HepG2 (cell line): Measurements from ENCODE around the gene PGAP3. TPM values are rescaled to one million over a fixed set of nuclear protein-coding genes. Genes with fewer than 3 reads are reported as not detected.

ENCODE experiments used
- DR1 ChIP-seq: sonication (generic); formaldehyde crosslinking; IDR thresholded peaks from 2 replicates; pipeline ENCODE4 v1.8.0; 2021; ENCODE audit warnings: mild to moderate bottlenecking, missing genetic modification reagents, inconsistent platforms
- GATAD2A ChIP-seq: IDR thresholded peaks from 2 replicates; pipeline ENCODE4 v1.6.1; 2016
- ISL2 ChIP-seq: sonication (generic); formaldehyde crosslinking; IDR thresholded peaks from 2 replicates; pipeline ENCODE4 v1.5.0; 2020; ENCODE audit warnings: missing genetic modification reagents
- LCORL ChIP-seq, 2 experiments: fragments of 450-650 bp in 1 of 2; sonication (generic) in 1 of 2; formaldehyde crosslinking in 1 of 2; IDR thresholded peaks; 2 replicates each; pipeline versions ENCODE4 v1.5.0 to v1.6.1; 2017 to 2020; ENCODE audit warnings: antibody characterized with exemption in 1 of 2, missing genetic modification reagents in 1 of 2
- MBNL3 ChIP-seq: fragments of 250-450 bp; sonication (Bioruptor Pico); conservative IDR thresholded peaks from 2 replicates; pipeline ENCODE4 v1.8.0; 2022; ENCODE audit warnings: mild to moderate bottlenecking, inconsistent platforms
- NFAT5 ChIP-seq: sonication (generic); formaldehyde crosslinking; IDR thresholded peaks from 2 replicates; pipeline ENCODE4 v1.4.0; 2020; ENCODE audit warnings: missing genetic modification reagents
- RFX1 ChIP-seq: fragments of 450-650 bp; IDR thresholded peaks from 2 replicates; pipeline ENCODE4 v1.6.1; 2017
- SMARCC2 ChIP-seq: fragments of 450-650 bp; IDR thresholded peaks from 2 replicates; pipeline ENCODE4 v1.6.1; 2017; ENCODE audit warnings: antibody characterized with exemption, mild to moderate bottlenecking
- TCF7L2 ChIP-seq: IDR thresholded peaks from 2 replicates; pipeline ENCODE4 v1.6.1; 2011; ENCODE audit warnings: mild to moderate bottlenecking, low read depth, low read length, moderate library complexity
- ZNF121 ChIP-seq: sonication (generic); formaldehyde crosslinking; IDR thresholded peaks from 2 replicates; pipeline ENCODE4 v1.5.0; 2020; ENCODE audit warnings: mild to moderate bottlenecking, missing genetic modification reagents
- ZNF253 ChIP-seq: sonication (generic); formaldehyde crosslinking; IDR thresholded peaks from 2 replicates; pipeline ENCODE4 v1.8.0; 2022; ENCODE audit warnings: mild to moderate bottlenecking, missing genetic modification reagents, borderline replicate concordance
- ZNF337 ChIP-seq: sonication (generic); formaldehyde crosslinking; IDR thresholded peaks from 2 replicates; pipeline ENCODE4 v1.5.1; 2020; ENCODE audit warnings: missing genetic modification reagents, low read depth, mild to moderate bottlenecking, borderline replicate concordance
- ZNF510 ChIP-seq: sonication (generic); formaldehyde crosslinking; IDR thresholded peaks from 2 replicates; pipeline ENCODE4 v1.4.0; 2020; ENCODE audit warnings: low read depth, mild to moderate bottlenecking, missing genetic modification reagents
- ZNF547 ChIP-seq: sonication (generic); formaldehyde crosslinking; IDR thresholded peaks from 2 replicates; pipeline ENCODE4 v1.5.1; 2020; ENCODE audit warnings: mild to moderate bottlenecking, missing genetic modification reagents
- ZNF75D ChIP-seq: sonication (generic); formaldehyde crosslinking; IDR thresholded peaks from 2 replicates; pipeline ENCODE4 v1.8.1; 2023; ENCODE audit warnings: missing genetic modification reagents, mild to moderate bottlenecking, borderline replicate concordance
- polyA plus RNA-seq, 8 experiments: library from polyadenylated mRNA; depleted of rRNA in 3 of 8; stranded (reverse) in 7 of 8; unstranded in 1 of 8; fragments of >200 nt; fragmentation: Illumina TruSeq in 4 of 8; extraction: Trizol in 4 of 8; gene quantifications; 2 replicates each; pipeline versions ENCODE4 v1.2.1 to v1.2.3, GENCODE V29; 2011 to 2016; ENCODE audit warnings: low read depth in 4 of 8, missing spikeins in 1 of 8, mixed read lengths in 1 of 8; ENCODE audit not compliant: insufficient read depth in 1 of 8
- total RNA-seq, 5 experiments: library from RNA; depleted of rRNA; stranded (reverse); fragments of >200 nt; fragmentation: Illumina TruSeq; extraction: Trizol; gene quantifications; 2 replicates each; pipeline ENCODE4 v1.2.3, GENCODE V29; 2016; ENCODE audit warnings: low read depth in 1 of 5
- TF ChIP-seq, protein P1 (sequence below): sonication (generic); formaldehyde crosslinking; IDR thresholded peaks from 2 replicates; pipeline ENCODE4 v1.4.0; 2020; ENCODE audit warnings: mild to moderate bottlenecking, missing genetic modification reagents
- TF ChIP-seq, protein P2 (sequence below): sonication (generic); formaldehyde crosslinking; IDR thresholded peaks from 2 replicates; pipeline ENCODE4 v1.8.0; 2022; ENCODE audit warnings: mild to moderate bottlenecking, missing genetic modification reagents, moderate library complexity
- TF ChIP-seq, protein P3 (sequence below): sonication (generic); formaldehyde crosslinking; IDR thresholded peaks from 2 replicates; pipeline ENCODE4 v1.4.0; 2020; ENCODE audit warnings: missing genetic modification reagents, mild to moderate bottlenecking, borderline replicate concordance

Gene PGAP3
- total and polyA plus RNA-seq, 2 of the 13 experiments (the other 11 are each of a cell fraction or from before 2014, with no cell fraction given), result 11.9 to 14.6 TPM

DNA sequence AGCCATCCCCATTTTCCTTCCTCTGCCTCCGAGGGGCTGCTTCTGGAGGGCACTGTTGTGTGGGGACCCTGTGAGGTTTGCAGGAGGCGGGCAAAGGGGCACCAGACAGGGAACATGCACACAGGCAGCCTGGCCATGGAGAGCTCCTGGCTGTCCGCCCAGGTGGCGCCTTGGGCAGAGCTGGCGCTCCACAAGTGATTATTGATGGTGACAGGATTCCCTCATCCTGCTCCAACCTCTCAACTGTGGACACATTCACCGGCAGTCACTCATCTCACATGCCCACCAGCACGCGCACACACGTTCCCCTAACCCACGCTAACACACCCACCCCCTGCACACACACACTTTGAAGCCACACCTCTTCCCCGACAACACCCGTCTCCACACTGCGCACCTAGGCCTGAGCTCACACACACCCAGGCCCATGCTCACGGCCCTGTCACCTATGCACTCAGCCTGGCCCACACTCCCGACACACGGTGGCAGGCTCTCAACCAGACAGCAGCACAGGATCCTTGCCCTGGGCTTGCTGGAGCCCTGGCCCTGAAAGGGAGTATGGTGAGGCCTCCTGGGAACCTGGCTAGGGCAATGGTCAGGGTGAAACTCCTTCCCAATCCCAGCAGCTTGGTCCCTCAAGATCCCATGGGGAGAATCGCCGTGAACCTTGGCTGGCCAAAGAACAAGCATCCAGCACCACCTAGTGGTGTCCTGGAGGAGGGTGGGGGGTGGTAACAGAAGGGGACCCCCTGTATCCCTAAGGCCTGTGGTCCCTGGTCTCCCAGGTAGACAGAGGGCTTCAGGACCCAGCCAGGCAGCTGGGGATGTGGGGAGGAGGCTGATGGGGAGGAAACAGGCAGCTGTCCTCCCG lies 16.0 kb downstream of the PGAP3 start (continued):
- TF ChIP-seq NFAT5, result no peak
- TF ChIP-seq RFX1, result no peak
- TF ChIP-seq, protein P1, sequence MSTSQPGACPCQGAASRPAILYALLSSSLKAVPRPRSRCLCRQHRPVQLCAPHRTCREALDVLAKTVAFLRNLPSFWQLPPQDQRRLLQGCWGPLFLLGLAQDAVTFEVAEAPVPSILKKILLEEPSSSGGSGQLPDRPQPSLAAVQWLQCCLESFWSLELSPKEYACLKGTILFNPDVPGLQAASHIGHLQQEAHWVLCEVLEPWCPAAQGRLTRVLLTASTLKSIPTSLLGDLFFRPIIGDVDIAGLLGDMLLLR, result 0 out of 2 replicates have a peak, but pooled peaks have one; percentile 63
- TF ChIP-seq ZNF121, result peak; percentile 64; the same call in 1 of the 2 replicates
- TF ChIP-seq ISL2 (CRISPR knock-in tag), result no peak
- no peak for TF ChIP-seq TCF7L2
- no peak for TF ChIP-seq ZNF253 (CRISPR knock-in tag)
- TF ChIP-seq MBNL3 (CRISPR knock-in tag), result no peak
- TF ChIP-seq DR1, result no peak
- no peak for TF ChIP-seq LCORL (IDR thresholded peaks at IDR 0.05)
- TF ChIP-seq LCORL (CRISPR knock-in tag; IDR thresholded peaks at IDR 0.05), result peak; percentile 86
- TF ChIP-seq, protein P2, sequence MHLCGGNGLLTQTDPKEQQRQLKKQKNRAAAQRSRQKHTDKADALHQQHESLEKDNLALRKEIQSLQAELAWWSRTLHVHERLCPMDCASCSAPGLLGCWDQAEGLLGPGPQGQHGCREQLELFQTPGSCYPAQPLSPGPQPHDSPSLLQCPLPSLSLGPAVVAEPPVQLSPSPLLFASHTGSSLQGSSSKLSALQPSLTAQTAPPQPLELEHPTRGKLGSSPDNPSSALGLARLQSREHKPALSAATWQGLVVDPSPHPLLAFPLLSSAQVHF (CRISPR knock-in tag), result 0 out of 2 replicates have a peak, but pooled peaks have one; percentile 56
- TF ChIP-seq ZNF547 (CRISPR knock-in tag), result no peak; the same call in 1 of the 2 replicates
- no peak for TF ChIP-seq SMARCC2
- TF ChIP-seq GATAD2A (CRISPR knock-in tag), result peak; percentile 57
- no peak for TF ChIP-seq ZNF510 (CRISPR knock-in tag)
- TF ChIP-seq, protein P3, sequence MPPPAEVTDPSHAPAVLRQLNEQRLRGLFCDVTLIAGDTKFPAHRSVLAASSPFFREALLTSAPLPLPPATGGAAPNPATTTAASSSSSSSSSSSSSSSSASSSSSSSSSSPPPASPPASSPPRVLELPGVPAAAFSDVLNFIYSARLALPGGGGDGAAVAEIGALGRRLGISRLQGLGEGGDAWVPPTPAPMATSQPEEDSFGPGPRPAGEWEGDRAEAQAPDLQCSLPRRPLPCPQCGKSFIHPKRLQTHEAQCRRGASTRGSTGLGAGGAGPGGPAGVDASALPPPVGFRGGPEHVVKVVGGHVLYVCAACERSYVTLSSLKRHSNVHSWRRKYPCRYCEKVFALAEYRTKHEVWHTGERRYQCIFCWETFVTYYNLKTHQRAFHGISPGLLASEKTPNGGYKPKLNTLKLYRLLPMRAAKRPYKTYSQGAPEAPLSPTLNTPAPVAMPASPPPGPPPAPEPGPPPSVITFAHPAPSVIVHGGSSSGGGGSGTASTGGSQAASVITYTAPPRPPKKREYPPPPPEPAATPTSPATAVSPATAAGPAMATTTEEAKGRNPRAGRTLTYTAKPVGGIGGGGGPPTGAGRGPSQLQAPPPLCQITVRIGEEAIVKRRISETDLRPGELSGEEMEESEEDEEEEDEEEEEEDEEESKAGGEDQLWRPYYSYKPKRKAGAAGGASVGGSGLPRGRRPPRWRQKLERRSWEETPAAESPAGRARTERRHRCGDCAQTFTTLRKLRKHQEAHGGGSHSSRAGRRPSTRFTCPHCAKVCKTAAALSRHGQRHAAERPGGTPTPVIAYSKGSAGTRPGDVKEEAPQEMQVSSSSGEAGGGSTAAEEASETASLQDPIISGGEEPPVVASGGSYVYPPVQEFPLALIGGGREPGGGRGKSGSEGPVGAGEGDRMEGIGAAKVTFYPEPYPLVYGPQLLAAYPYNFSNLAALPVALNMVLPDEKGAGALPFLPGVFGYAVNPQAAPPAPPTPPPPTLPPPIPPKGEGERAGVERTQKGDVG, result peak; percentile 35; the same call in 1 of the 2 replicates
- no peak for TF ChIP-seq ZNF75D (CRISPR knock-in tag)
- peak; percentile 89; the same call in 1 of the 2 replicates for TF ChIP-seq ZNF337 (CRISPR knock-in tag)
